ENCODE results near the gene TNNI3K. TPM values are rescaled to one million over a fixed set of nuclear protein-coding genes. Genes with fewer than 3 reads are reported as not detected.

The TNNI3K gene
- total RNA-seq, 1 donor from 2014 or later: not detected

DNA sequence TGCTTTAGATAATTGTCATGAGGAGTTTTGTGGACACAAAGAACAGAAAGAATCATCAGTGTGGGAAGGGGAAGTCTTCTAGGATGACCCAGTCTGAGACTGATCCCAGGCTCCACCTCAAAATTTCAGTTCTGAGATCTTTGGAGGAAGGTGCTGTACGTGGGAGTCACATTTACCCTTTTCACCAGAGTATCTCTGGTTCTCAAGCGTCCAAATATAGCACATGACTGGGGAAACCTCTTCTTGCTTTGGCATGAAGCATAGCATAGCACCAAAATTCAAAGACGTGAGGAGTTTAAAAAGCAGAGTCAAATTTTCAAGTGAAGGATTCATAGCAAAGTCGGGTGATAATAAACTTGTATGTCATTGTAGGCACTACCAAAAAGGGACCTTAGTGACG, 180.7 kb downstream of the TNNI3K start:
- no peaks in the 10 kb centered on the region for H3K36me3 Mint-ChIP-seq (ENCODE audit: unreplicated experiment)
- TF ChIP-seq, protein P1, sequence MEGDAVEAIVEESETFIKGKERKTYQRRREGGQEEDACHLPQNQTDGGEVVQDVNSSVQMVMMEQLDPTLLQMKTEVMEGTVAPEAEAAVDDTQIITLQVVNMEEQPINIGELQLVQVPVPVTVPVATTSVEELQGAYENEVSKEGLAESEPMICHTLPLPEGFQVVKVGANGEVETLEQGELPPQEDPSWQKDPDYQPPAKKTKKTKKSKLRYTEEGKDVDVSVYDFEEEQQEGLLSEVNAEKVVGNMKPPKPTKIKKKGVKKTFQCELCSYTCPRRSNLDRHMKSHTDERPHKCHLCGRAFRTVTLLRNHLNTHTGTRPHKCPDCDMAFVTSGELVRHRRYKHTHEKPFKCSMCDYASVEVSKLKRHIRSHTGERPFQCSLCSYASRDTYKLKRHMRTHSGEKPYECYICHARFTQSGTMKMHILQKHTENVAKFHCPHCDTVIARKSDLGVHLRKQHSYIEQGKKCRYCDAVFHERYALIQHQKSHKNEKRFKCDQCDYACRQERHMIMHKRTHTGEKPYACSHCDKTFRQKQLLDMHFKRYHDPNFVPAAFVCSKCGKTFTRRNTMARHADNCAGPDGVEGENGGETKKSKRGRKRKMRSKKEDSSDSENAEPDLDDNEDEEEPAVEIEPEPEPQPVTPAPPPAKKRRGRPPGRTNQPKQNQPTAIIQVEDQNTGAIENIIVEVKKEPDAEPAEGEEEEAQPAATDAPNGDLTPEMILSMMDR (IDR thresholded peaks at IDR 0.05): no peak
- no peak for DNase-seq (ENCODE audit: extremely low spot score, unreplicated experiment)
- H3K4me3 Mint-ChIP-seq (ENCODE audit: unreplicated experiment): no peak overlapping the region
- no peaks in the 10 kb centered on the region for H3K9me3 Mint-ChIP-seq (ENCODE audit: unreplicated experiment)
- H3K27me3 Mint-ChIP-seq (ENCODE audit: unreplicated experiment): peaks cover 4% of the 10 kb centered on the region
- H3K4me1 Mint-ChIP-seq (ENCODE audit: unreplicated experiment): no peaks in the 10 kb centered on the region
- H3K27ac Mint-ChIP-seq (ENCODE audit: unreplicated experiment): no peak overlapping the region

DNA sequence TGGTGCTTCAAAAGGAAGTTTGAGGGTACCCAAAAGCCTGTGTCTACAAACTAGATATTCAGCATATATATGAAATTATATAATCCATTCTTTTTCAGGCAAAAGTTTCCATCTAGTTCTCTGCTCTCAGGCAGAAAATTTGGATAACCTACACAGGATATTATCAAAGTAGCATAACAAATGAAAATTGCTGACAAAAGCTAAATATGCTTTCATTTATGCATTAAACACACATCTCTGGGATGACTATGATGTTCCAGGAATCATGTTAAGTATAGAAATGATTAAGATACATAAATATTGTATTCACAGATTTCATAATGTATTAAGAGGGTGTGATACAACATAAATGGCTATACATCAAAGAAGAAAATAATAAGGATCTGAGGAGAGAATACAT, 184.4 kb downstream of the TNNI3K start:
- no peak overlapping the region for H3K4me3 Mint-ChIP-seq (ENCODE audit: unreplicated experiment)
- no peak overlapping the region for H3K27ac Mint-ChIP-seq (ENCODE audit: unreplicated experiment)
- H3K9me3 Mint-ChIP-seq (ENCODE audit: unreplicated experiment): no peaks in the 10 kb centered on the region
- DNase-seq (ENCODE audit: extremely low spot score, unreplicated experiment): no peak
- TF ChIP-seq, protein P1 (IDR thresholded peaks at IDR 0.05): no peak
- no peaks in the 10 kb centered on the region for H3K4me1 Mint-ChIP-seq (ENCODE audit: unreplicated experiment)
- H3K36me3 Mint-ChIP-seq (ENCODE audit: unreplicated experiment): no peaks in the 10 kb centered on the region
- peaks cover 4% of the 10 kb centered on the region for H3K27me3 Mint-ChIP-seq (ENCODE audit: unreplicated experiment)

DNA sequence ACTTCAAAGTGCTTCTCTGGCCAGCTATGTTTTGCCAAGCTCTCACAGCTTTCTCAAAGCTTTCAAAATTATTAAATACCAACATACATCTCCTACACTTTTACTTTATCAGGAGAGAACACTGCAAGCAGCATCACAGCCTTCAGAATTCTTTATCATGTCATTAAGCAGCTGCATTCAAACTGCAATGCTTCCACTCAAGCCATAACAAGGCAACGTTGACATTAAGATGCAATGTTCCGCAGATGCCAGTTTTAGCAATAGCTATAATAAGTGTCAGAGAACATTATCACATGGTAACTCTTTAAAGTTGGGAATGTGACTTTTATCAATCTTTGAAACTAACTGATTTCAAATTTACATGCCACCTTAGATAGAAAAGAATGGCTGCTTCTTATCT, 185.3 kb downstream of the TNNI3K start:
- TF ChIP-seq, protein P1 (IDR thresholded peaks at IDR 0.05): no peak
- H3K27me3 Mint-ChIP-seq (ENCODE audit: unreplicated experiment): peaks cover 4% of the 10 kb centered on the region
- no peak for DNase-seq (ENCODE audit: extremely low spot score, unreplicated experiment)
- H3K4me1 Mint-ChIP-seq (ENCODE audit: unreplicated experiment): no peaks in the 10 kb centered on the region
- no peaks in the 10 kb centered on the region for H3K9me3 Mint-ChIP-seq (ENCODE audit: unreplicated experiment)
- no peak overlapping the region for H3K4me3 Mint-ChIP-seq (ENCODE audit: unreplicated experiment)
- no peaks in the 10 kb centered on the region for H3K36me3 Mint-ChIP-seq (ENCODE audit: unreplicated experiment)
- no peak overlapping the region for H3K27ac Mint-ChIP-seq (ENCODE audit: unreplicated experiment)

DNA sequence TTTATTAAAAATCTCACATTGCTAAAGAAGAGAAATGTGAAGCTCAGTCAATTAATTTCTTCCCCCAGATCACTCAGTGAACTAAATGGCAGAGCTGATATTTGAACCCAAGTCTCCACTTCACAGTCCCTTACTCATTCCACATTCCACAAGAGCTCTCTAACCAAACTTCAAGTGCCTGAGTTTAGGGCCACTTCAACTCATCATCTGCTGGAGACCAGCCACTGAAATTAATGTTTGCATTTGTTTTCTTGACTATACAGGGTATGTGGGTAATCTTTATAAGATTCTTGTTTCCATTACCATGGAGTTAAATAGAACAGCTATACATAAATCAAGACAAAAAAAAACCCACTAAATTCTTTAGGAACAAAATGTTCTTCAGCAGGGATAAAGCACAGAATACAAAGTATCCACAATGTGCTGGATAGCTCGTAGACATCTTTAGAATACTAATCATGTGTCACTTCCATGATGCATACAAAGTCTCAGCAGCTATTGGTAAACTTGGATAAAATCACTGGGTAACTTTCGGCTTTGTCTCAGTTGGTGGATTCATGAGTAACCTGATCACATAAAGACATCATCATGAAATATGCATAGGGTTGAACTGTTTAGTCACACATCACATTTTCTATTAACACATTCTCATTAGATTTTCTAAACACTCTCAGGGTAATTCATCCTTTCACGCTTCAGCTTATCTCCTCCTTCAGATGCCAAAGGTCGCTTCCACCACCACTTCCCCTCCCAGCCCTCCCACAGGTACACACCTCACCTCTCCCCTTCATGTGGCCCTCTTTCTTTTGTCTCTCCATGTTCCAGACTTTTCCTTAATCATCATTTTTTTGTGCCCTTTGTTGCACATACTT, 187.5 kb downstream of the TNNI3K start:
- Mint-ChIP-seq H3K9me3 (ENCODE audit: unreplicated experiment) (no peaks in the 10 kb centered on the region), H3K27ac (ENCODE audit: unreplicated experiment) (no peak overlapping the region), H3K4me3 (ENCODE audit: unreplicated experiment) (no peak overlapping the region), H3K36me3 (ENCODE audit: unreplicated experiment) (no peaks in the 10 kb centered on the region), H3K27me3 (ENCODE audit: unreplicated experiment) (peaks cover 4% of the 10 kb centered on the region), H3K4me1 (ENCODE audit: unreplicated experiment) (peaks cover 5% of the 10 kb centered on the region)
- TF ChIP-seq, protein P1 (IDR thresholded peaks at IDR 0.05): no peak
- no peak for DNase-seq (ENCODE audit: extremely low spot score, unreplicated experiment)

DNA sequence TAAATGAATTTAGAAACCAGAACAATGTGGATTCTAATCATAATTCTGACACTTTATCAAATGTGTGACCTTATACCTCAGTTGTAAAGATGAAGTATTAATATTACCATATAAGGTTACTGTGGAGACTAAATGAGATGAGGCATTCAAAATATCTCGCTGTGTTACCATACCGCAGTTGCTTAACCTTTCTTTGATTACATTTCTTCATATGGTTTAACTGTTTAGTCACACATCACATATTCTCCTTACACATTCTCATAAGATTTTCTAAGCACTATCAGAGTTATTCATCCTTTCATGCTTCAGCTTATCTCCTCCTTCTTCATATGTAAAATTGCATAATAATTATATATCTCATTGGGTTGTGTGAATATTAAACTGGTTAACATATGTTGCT, 188.3 kb downstream of the TNNI3K start:
- Mint-ChIP-seq H3K4me1 (ENCODE audit: unreplicated experiment) (peaks cover 5% of the 10 kb centered on the region), H3K4me3 (ENCODE audit: unreplicated experiment) (no peak overlapping the region), H3K36me3 (ENCODE audit: unreplicated experiment) (no peaks in the 10 kb centered on the region), H3K9me3 (ENCODE audit: unreplicated experiment) (no peaks in the 10 kb centered on the region), H3K27me3 (ENCODE audit: unreplicated experiment) (peaks cover 4% of the 10 kb centered on the region), H3K27ac (ENCODE audit: unreplicated experiment) (no peak overlapping the region)
- DNase-seq (ENCODE audit: extremely low spot score, unreplicated experiment): no peak
- TF ChIP-seq, protein P1 (IDR thresholded peaks at IDR 0.05): no peak

Measured in osteocyte (in vitro differentiated cells).